Midbrain (tissue), 1 donor: ENCODE results near the gene RYR1.
"Not testable (repeated sequence)": the region's sequence is repeated elsewhere in the genome, so short reads cannot be mapped to it uniquely, and the experiment has no call there.

Experiments
- DNase-seq: peaks from one replicate; lab custom pipeline; 2025; lab: John Stamatoyannopoulos, UW

The RYR1 gene

GRCh38 chr19:38457690-38458405, 24.4 kb downstream of the RYR1 start:
- no peak for DNase-seq

DNA sequence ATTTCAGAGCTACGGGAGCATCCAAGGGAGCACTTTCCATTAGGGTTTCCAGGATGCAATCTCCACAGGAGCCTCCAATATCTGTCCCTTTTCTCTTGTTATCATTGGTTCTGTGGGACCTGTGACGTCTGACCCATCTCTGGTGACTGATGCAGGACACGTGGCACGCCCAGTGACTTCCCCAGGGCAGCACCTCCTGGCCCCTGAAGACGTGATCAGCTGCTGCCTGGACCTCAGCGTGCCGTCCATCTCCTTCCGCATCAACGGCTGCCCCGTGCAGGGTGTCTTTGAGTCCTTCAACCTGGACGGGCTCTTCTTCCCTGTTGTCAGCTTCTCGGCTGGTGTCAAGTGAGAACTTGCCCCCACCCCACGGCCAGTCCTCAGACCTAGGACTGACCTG, 25.5 kb downstream of the RYR1 start:
- DNase-seq, result no peak

- no peak for DNase-seq
Measured at GRCh38 chr19:38463365-38463764, 29.9 kb downstream of the RYR1 start.

- DNase-seq, result no peak
Measured at GRCh38 chr19:38464421-38465082, 31.1 kb downstream of the RYR1 start.

DNA sequence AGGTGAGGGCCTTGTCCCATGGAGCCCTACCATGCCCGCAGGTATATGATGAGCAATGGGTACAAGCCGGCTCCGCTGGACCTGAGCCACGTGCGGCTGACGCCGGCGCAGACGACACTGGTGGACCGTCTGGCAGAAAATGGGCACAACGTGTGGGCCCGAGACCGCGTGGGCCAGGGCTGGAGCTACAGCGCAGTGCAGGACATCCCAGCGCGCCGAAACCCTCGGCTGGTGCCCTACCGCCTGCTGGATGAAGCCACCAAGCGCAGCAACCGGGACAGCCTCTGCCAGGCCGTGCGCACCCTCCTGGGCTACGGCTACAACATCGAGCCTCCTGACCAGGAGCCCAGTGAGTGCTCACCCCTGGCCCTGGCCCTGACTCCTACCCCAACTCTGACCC, 32.6 kb downstream of the RYR1 start:
- DNase-seq, result no peak

- DNase-seq, result no peak
Measured at GRCh38 chr19:38467541-38468525, 34.3 kb downstream of the RYR1 start.

- DNase-seq, result no peak
Measured at GRCh38 chr19:38469151-38469550, 35.7 kb downstream of the RYR1 start.

GRCh38 chr19:38470788-38471480, 37.4 kb downstream of the RYR1 start:
- DNase-seq, result no peak

GRCh38 chr19:38472725-38473124, 39.2 kb downstream of the RYR1 start:
- DNase-seq, result not testable (repeated sequence)

- DNase-seq, result no peak
Measured at GRCh38 chr19:38473201-38473600, 39.7 kb downstream of the RYR1 start.

GRCh38 chr19:38475176-38475575, 41.7 kb downstream of the RYR1 start:
- DNase-seq, result no peak

DNA sequence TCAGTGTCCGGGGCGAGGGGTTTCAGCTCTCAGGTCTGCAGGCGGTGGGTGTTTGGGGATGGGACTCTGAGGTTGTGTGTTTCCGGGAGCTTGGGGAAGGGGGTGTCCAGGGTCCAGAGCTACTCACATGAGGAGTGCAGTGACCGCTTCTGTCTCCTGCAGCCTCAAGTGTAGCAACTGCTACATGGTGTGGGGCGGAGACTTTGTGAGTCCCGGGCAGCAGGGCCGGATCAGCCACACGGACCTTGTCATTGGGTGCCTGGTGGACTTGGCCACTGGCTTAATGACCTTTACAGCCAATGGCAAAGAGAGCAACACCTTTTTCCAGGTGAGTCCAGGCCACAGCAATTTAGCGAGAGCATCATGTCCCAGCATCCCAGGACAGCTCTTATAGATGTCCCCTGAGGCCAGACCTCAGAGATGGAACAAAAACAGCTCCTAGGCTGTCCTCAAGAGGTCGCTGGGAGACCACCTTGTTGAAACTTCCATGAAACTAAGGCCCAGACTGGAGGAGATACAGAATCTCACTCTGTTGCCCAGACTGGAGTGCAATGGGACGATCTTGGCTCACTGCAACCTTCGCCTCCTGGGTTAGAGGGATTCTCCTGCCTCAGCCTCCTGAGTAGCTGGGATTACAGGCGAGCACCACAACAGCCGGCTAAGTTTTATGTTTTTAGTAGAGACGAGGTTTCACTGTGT, 44.9 kb downstream of the RYR1 start:
- no peak for DNase-seq

GRCh38 chr19:38482496-38482895, 49.0 kb downstream of the RYR1 start:
- DNase-seq, result no peak

DNA sequence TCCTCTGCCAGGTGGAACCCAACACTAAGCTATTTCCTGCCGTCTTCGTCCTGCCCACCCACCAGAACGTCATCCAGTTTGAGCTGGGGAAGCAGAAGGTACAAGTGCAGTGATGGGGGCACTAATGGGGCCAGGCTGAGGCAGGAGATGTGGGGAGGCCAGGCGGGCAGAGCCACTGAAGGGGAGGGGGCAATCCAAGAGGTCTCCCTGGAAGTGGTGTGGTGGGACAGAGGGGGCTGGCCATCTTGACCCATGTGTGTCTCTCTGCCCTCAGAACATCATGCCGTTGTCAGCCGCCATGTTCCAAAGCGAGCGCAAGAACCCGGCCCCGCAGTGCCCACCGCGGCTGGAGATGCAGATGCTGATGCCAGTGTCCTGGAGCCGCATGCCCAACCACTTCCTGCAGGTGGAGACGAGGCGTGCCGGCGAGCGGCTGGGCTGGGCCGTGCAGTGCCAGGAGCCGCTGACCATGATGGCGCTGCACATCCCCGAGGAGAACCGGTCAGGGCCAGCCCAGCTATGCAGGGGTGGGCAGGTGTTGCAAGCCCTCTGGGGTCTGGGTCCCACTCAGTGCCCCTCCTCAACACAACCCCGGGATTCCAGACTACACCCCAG, 49.6 kb downstream of the RYR1 start:
- DNase-seq, result no peak

- no peak for DNase-seq
Measured at GRCh38 chr19:38484747-38485146, 51.3 kb downstream of the RYR1 start.

DNA sequence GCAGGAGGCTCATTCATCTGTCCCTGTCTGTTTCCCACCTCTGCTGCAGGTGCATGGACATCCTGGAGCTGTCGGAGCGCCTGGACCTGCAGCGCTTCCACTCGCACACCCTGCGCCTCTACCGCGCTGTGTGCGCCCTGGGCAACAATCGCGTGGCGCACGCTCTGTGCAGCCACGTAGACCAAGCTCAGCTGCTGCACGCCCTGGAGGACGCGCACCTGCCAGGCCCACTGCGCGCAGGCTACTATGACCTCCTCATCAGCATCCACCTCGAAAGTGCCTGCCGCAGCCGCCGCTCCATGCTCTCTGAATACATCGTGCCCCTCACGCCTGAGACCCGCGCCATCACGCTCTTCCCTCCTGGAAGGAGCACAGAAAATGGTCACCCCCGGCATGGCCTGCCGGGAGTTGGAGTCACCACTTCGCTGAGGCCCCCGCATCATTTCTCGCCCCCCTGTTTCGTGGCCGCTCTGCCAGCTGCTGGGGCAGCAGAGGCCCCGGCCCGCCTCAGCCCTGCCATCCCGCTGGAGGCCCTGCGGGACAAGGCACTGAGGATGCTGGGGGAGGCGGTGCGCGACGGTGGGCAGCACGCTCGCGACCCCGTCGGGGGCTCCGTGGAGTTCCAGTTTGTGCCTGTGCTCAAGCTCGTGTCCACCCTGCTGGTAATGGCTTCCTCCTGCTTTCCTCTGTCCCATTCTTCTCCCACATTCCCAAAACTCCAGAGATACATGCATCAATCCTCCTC, 52.2 kb downstream of the RYR1 start:
- DNase-seq, result no peak

- no peak for DNase-seq
Measured at GRCh38 chr19:38486731-38487336, 53.3 kb downstream of the RYR1 start.

- DNase-seq, result no peak
Measured at GRCh38 chr19:38488096-38488495, 54.6 kb downstream of the RYR1 start.

GRCh38 chr19:38488776-38489481, 55.4 kb downstream of the RYR1 start:
- DNase-seq, result no peak
